DND-41 (cell line): Measurements from ENCODE around the gene CD82.

ENCODE experiments used
- ATAC-seq: fragments of 200-7000 bp; cut with Tn5 transposase; 3 replicates; pipeline ENCODE4 v1.9.1; 2021; ENCODE audit warnings: low read depth; ENCODE audit not compliant: insufficient read depth
- DNase-seq: peaks from one replicate; pipeline ENCODE4 v3.0.0-alpha.2; 2020
- H2AFZ ChIP-seq: 2 replicates; pipeline ENCODE4 v1.6.0; 2012; ENCODE audit warnings: low read depth, low read length
- H3K27ac ChIP-seq: 2 replicates; pipeline ENCODE4 v1.5.1; 2012; ENCODE audit warnings: low read length, inconsistent platforms
- H3K27me3 ChIP-seq: fragments of 200-600 bp; sonication (generic); 2 replicates; pipeline ENCODE4 v1.6.0; 2012; ENCODE audit warnings: low read length, mild to moderate bottlenecking, inconsistent platforms; ENCODE audit not compliant: insufficient read depth, poor library complexity
- H3K36me3 ChIP-seq: 2 replicates; pipeline ENCODE4 v1.5.1; 2012; ENCODE audit warnings: low read length, inconsistent platforms; ENCODE audit not compliant: insufficient read depth
- H3K4me1 ChIP-seq: 2 replicates; pipeline ENCODE4 v1.5.1; 2012; ENCODE audit warnings: mild to moderate bottlenecking, low read length; ENCODE audit not compliant: insufficient read depth
- H3K4me2 ChIP-seq: 2 replicates; pipeline ENCODE4 v1.6.0; 2012; ENCODE audit warnings: mild to moderate bottlenecking, moderate library complexity, low read length, inconsistent platforms; ENCODE audit not compliant: insufficient read depth
- H3K4me3 ChIP-seq, 2 experiments: fragments of 200-600 bp in 1 of 2; shearing (Covaris generic) in 1 of 2; 2 replicates each; pipeline ENCODE4 v1.5.1; 2012 to 2016; ENCODE audit warnings: inconsistent platforms in 2 of 2, low read length in 2 of 2, mild to moderate bottlenecking in 2 of 2, low read depth in 1 of 2, moderate library complexity in 1 of 2
- H3K79me2 ChIP-seq: 2 replicates; pipeline ENCODE4 v1.6.0; 2012; ENCODE audit warnings: low read length, inconsistent platforms; ENCODE audit not compliant: insufficient read depth
- H3K9ac ChIP-seq: 2 replicates; pipeline ENCODE4 v1.6.0; 2012; ENCODE audit warnings: low read depth, mild to moderate bottlenecking, inconsistent platforms, low read length, moderate library complexity
- H3K9me3 ChIP-seq: 2 replicates; pipeline ENCODE4 v1.5.1; 2012; ENCODE audit warnings: low read length, moderate library complexity, mild to moderate bottlenecking, inconsistent platforms; ENCODE audit not compliant: insufficient read depth, severe bottlenecking
- H4K20me1 ChIP-seq: 2 replicates; pipeline ENCODE4 v1.6.0; 2012; ENCODE audit warnings: low read length; ENCODE audit not compliant: insufficient read depth
- EZH2 ChIP-seq: IDR thresholded peaks from 3 replicates; pipeline ENCODE4 v1.6.1; 2012; ENCODE audit warnings: borderline replicate concordance, low read depth, mild to moderate bottlenecking, moderate library complexity, low read length, inconsistent platforms; ENCODE audit not compliant: severe bottlenecking
- TF ChIP-seq, protein P1 (sequence below): IDR thresholded peaks from 2 replicates; pipeline ENCODE4 v1.5.1; 2012; ENCODE audit warnings: borderline replicate concordance, low read length, moderate library complexity, mild to moderate bottlenecking; ENCODE audit not compliant: poor library complexity, severe bottlenecking; ENCODE audit errors: extremely low read depth

Gene CD82

DNA sequence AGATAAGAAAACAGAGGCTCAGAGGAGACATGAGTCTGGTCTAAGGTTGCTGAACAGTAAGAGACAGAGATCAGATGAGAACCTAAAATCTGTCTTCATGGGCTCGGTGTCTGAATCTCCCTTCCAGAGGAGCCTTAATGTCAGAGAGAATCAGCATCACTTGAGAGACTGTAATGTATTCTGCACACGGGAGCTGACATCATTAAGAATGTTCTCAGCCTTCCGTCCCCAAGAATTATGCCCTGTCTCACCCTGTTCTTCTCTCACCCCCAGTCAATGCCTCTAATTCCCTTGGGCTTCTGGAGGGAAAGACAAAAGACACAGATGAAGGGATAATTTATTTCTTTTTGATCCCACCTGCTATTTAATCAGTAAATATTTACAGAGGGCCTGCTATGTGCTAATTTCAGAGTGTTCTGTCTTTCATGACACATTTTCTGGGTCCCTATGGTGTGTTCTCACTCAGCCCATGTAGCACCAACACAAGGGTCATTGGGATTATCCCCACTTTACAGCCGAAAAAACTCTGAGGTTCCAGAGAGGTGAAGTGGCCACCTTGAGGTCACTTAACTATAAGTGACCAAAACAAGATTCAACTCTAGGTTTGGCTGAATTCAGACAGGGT lies 61.8 kb downstream of the CD82 start:
- TF ChIP-seq, protein P1, sequence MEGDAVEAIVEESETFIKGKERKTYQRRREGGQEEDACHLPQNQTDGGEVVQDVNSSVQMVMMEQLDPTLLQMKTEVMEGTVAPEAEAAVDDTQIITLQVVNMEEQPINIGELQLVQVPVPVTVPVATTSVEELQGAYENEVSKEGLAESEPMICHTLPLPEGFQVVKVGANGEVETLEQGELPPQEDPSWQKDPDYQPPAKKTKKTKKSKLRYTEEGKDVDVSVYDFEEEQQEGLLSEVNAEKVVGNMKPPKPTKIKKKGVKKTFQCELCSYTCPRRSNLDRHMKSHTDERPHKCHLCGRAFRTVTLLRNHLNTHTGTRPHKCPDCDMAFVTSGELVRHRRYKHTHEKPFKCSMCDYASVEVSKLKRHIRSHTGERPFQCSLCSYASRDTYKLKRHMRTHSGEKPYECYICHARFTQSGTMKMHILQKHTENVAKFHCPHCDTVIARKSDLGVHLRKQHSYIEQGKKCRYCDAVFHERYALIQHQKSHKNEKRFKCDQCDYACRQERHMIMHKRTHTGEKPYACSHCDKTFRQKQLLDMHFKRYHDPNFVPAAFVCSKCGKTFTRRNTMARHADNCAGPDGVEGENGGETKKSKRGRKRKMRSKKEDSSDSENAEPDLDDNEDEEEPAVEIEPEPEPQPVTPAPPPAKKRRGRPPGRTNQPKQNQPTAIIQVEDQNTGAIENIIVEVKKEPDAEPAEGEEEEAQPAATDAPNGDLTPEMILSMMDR, result no peak
- no peak for TF ChIP-seq EZH2
- Histone ChIP-seq H3K4me2 (no peak overlapping the region), H3K9ac (no peak overlapping the region), H3K4me3 (no peak overlapping the region), H3K4me1 (no peaks in the 10 kb centered on the region), H3K27me3 (no peaks in the 10 kb centered on the region), H3K27ac (no peak overlapping the region), H4K20me1 (no peaks in the 10 kb centered on the region; the same call in 1 of the 2 replicates), H2AFZ (no peak overlapping the region), H3K79me2 (no peaks in the 10 kb centered on the region), H3K9me3 (no peaks in the 10 kb centered on the region), H3K36me3 (no peaks in the 10 kb centered on the region)
- ATAC-seq (no peak), DNase-seq (no peak)

DNA sequence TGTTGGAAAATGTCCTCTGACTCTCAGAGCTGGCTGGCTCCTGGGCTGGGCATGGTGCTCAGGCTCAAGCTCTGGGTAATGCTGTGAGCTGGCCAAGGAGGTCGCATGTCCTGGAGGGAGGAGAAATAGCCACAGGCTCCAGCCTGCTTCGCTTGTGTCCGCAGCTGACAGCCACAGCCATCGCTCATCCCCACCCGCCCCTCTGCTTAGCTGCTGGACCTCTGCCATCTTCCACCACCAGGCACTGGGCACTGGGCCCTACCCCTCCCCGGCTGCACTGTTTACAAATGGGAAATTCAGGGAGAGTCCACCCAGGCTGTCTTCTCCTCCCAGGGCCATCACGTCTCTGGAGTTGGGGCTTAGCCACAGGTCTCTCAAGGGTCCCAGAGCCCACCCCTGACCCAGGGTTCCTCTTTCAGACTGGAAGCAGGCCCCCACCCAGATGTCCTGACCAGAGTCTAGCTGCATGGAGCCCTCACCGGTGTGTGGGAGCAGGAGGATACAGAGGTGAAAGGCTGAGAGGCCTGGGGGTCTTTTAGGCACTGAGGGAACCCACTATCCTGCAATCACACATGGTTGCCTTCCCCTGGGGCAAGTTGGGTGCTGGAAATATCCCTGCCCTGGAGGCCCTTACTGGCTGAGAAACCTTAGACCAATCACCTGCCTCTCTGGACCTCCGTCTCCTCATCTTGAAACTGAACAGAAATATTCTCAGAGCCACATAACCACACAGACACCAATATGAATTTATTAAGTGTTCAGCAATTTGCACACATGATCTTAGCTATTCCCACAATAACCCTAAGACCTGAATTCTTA lies 62.7 kb downstream of the CD82 start:
- Histone ChIP-seq H3K4me1 (no peaks in the 10 kb centered on the region), H4K20me1 (no peaks in the 10 kb centered on the region; the same call in 1 of the 2 replicates), H2AFZ (no peak overlapping the region), H3K27me3 (no peaks in the 10 kb centered on the region), H3K36me3 (no peaks in the 10 kb centered on the region), H3K79me2 (no peaks in the 10 kb centered on the region), H3K4me2 (no peak overlapping the region), H3K9ac (no peak overlapping the region), H3K4me3 (no peak overlapping the region), H3K27ac (no peak overlapping the region), H3K9me3 (no peaks in the 10 kb centered on the region)
- no peak for TF ChIP-seq EZH2
- TF ChIP-seq, protein P1, result no peak
- ATAC-seq (no peak), DNase-seq (no peak)

GRCh38 chr11:44628730-44629700 lies 63.6 kb downstream of the CD82 start:
- no peak overlapping the region for H2AFZ ChIP-seq
- H3K9me3 ChIP-seq, result no peaks in the 10 kb centered on the region
- no peaks in the 10 kb centered on the region for H3K36me3 ChIP-seq
- no peak overlapping the region for H3K9ac ChIP-seq
- H3K4me3 ChIP-seq, result no peak overlapping the region
- ATAC-seq, result no peak
- H3K4me1 ChIP-seq, result no peaks in the 10 kb centered on the region
- H3K4me2 ChIP-seq, result no peak overlapping the region
- no peaks in the 10 kb centered on the region for H3K27me3 ChIP-seq
- H3K27ac ChIP-seq, result no peak overlapping the region
- no peaks in the 10 kb centered on the region for H3K79me2 ChIP-seq
- peak; percentile 0 for DNase-seq
- no peak for TF ChIP-seq EZH2
- TF ChIP-seq, protein P1, result no peak
- H4K20me1 ChIP-seq, result no peaks in the 10 kb centered on the region; the same call in 1 of the 2 replicates
